Testis (tissue), 3 donors: ENCODE measurements around the gene PRAC1. TPM values are rescaled to one million over a fixed set of nuclear protein-coding genes. Genes with fewer than 3 reads are reported as not detected.
A peak's percentile ranks its signal among the peaks of the same experiment; 100 is the strongest.

ENCODE experiments used
- DNase-seq: peaks from one replicate; pipeline ENCODE4 v3.0.0-alpha.2; 2019
- H3K27ac ChIP-seq, 2 donors: fragments of 200-600 bp; sonication (generic); one replicate each; pipeline ENCODE4 v1.5.1; 2019
- H3K27me3 ChIP-seq: fragments of 200-600 bp; sonication (generic); one replicate; pipeline ENCODE4 v1.5.1; 2019
- H3K36me3 ChIP-seq: fragments of 200-600 bp; sonication (generic); one replicate; pipeline ENCODE4 v1.5.1; 2017; ENCODE audit warnings: low read depth; ENCODE audit errors: missing control alignments
- H3K4me1 ChIP-seq: fragments of 200-600 bp; sonication (generic); one replicate; pipeline ENCODE4 v1.5.1; 2019
- H3K4me3 ChIP-seq, 2 donors: fragments of 200-600 bp; sonication (generic); one replicate each; pipeline ENCODE4 v1.5.1; 2017 to 2019
- H3K9me3 ChIP-seq: fragments of 200-600 bp; sonication (generic); one replicate; pipeline ENCODE4 v1.5.1; 2017
- CTCF ChIP-seq, 3 experiments: fragments of 450-650 bp in 2 of 3; fragments of 200-600 bp in 1 of 3; sonication (generic) in 1 of 3; IDR thresholded peaks; one replicate each; pipeline ENCODE4 v1.5.1; 2016 to 2019; ENCODE audit warnings: antibody characterized with exemption in 3 of 3, mild to moderate bottlenecking in 2 of 3, moderate library complexity in 1 of 3
- POLR2A ChIP-seq: fragments of 450-650 bp; IDR thresholded peaks from one replicate; pipeline ENCODE4 v1.6.1; 2017; ENCODE audit warnings: antibody characterized with exemption, mild to moderate bottlenecking, moderate library complexity
- WGBS, 2 donors: methylation state at CpG; one replicate each; pipeline ENCODE4 v1.1.5; 2018; 5-methylcytosine and 5-hydroxymethylcytosine counted together
- intact Hi-C: fragments of 100-400 bp; cut with DNase I; formaldehyde crosslinking; loops from one replicate; pipeline ENCODE4 v1.15.1; 2023; ENCODE audit warnings: low total_unique reads
- polyA plus RNA-seq: library from polyadenylated mRNA; stranded (reverse); fragments of 350-450 nt; fragmentation: Illumina TruSeq; extraction: RNeasy Lipid Tissue Mini Kit (QIAGEN cat#74804); gene quantifications from one replicate; pipeline ENCODE4 v1.2.3, GENCODE V29; 2014; ENCODE audit warnings: low read depth, low replicate concordance; ENCODE audit not compliant: insufficient read depth
- total RNA-seq, 2 donors: library from RNA; depleted of rRNA; stranded (reverse); fragments of >200 nt; gene quantifications; one replicate each; pipeline ENCODE4 v1.2.3, GENCODE V29; 2016

Gene PRAC1
- total and polyA plus RNA-seq, 3 donors from 2014 or later = not detected

DNA sequence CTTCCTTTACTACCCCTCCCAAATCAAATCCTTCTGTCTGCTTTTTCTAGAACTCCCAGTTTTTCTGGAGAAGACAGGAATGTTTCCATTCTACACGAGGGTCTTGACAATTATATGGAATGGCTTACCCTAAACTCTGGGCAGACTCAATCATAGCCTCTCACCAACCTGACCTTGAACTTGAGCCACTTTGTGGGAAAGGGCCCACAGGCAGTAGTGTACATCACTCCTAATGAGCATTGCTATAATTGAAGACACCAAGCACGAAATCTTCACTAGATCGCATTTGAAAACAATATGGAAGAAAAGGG, 7.9 kb upstream of the PRAC1 start:
- peaks cover 12% of the 10 kb centered on the region for H3K4me1 ChIP-seq
- no peaks in the 10 kb centered on the region for H3K36me3 ChIP-seq
- no peak overlapping the region for H3K4me3 ChIP-seq
- peaks cover 6% of the 10 kb centered on the region for H3K27me3 ChIP-seq
- H3K27ac ChIP-seq = no peak overlapping the region
- WGBS, 2 donors = 43 to 44% methylated on average over 3 of the region's 3 CpGs
- intact Hi-C loops = no loop called here
- no peak for TF ChIP-seq POLR2A
- TF ChIP-seq CTCF (IDR thresholded peaks at IDR 0.05) = no peak
- H3K9me3 ChIP-seq = no peaks in the 10 kb centered on the region
- no peak for DNase-seq

GRCh38 chr17:48729335-48730239, 7.3 kb upstream of the PRAC1 start:
- no peak for DNase-seq
- intact Hi-C loops = loop anchor here (5.0 to 10.0 kb wide), 2 partner anchors 65 to 153 kb away; no protein-coding TSS in a partner anchor
- no peak overlapping the region for H3K27ac ChIP-seq
- H3K27me3 ChIP-seq = peaks cover 6% of the 10 kb centered on the region
- no peak for TF ChIP-seq POLR2A
- no peak for TF ChIP-seq CTCF (IDR thresholded peaks at IDR 0.05)
- WGBS, 2 donors = 5 to 7% methylated on average over 18 to 19 of the region's 19 CpGs
- H3K9me3 ChIP-seq = no peaks in the 10 kb centered on the region
- H3K4me3 ChIP-seq = peak overlapping the region in 1 of 2 donors; percentile 17
- H3K36me3 ChIP-seq = no peaks in the 10 kb centered on the region
- peaks cover 17% of the 10 kb centered on the region for H3K4me1 ChIP-seq

- no peak for TF ChIP-seq CTCF (IDR thresholded peaks at IDR 0.05)
- no peak for TF ChIP-seq POLR2A
- no peak within 1 kb of the TSS for H3K27ac ChIP-seq
- H3K27me3 ChIP-seq = peaks cover 6% of the 10 kb centered on the region
- peak; percentile 43 for DNase-seq
- H3K9me3 ChIP-seq = no peaks in the 10 kb centered on the region
- intact Hi-C loops = loop anchor here (5.0 to 10.0 kb wide), 2 partner anchors 66 to 154 kb away; no protein-coding TSS in a partner anchor
- WGBS, 2 donors = 1 to 3% methylated on average over 28 to 55 of the region's 55 CpGs
- no peaks in the 10 kb centered on the region for H3K36me3 ChIP-seq
- H3K4me3 ChIP-seq = peak within 1 kb of the TSS in 1 of 2 donors; percentile 17
- peaks cover 20% of the 10 kb centered on the region for H3K4me1 ChIP-seq
Measured at GRCh38 chr17:48728232-48729231, 6.2 kb upstream of the PRAC1 start, which contains the start of gene HOXB13. Gene HOXB13, minus strand, starts transcription at chr17:48728750. Its CDS starts 157 bp downstream, at chr17:48728593.

GRCh38 chr17:48727415-48728175, 5.3 kb upstream of the PRAC1 start:
- Histone ChIP-seq H3K27ac (no peak overlapping the region), H3K36me3 (no peaks in the 10 kb centered on the region), H3K27me3 (peaks cover 1% of the 10 kb centered on the region), H3K4me1 (peaks cover 23% of the 10 kb centered on the region), H3K4me3 (no peak overlapping the region), H3K9me3 (no peaks in the 10 kb centered on the region)
- DNase-seq = no peak
- no peak for TF ChIP-seq CTCF (IDR thresholded peaks at IDR 0.05)
- TF ChIP-seq POLR2A = no peak
- intact Hi-C loops = loop anchor here (5.0 to 10.0 kb wide), 2 partner anchors 67 to 155 kb away; no protein-coding TSS in a partner anchor
- 22 to 28% methylated on average over 6 to 8 of the region's 9 CpGs for WGBS, 2 donors
